Measurements from ENCODE around the gene CCDC93. TPM values are rescaled to one million over a fixed set of nuclear protein-coding genes. Genes with fewer than 3 reads are reported as not detected.
A peak's percentile ranks its signal among the peaks of the same experiment; 100 is the strongest.
"Not testable (repeated sequence)": the region's sequence is repeated elsewhere in the genome, so short reads cannot be mapped to it uniquely, and the experiment has no call there.

The CCDC93 gene
- total RNA-seq, 1 experiment from 2014 or later: 34.7 TPM

- no peaks in the 10 kb centered on the region for H3K4me1 Mint-ChIP-seq (ENCODE audit: low read depth, unreplicated experiment)
- Histone ChIP-seq H3K4me1 (peaks cover 4% of the 10 kb centered on the region; the same call in 1 of the 2 replicates), H3K9me3 (no peaks in the 10 kb centered on the region), H3K4me3 (ENCODE audit: low read depth, low read length) (no peak overlapping the region), H3K36me3 (ENCODE audit: control insufficient read depth, insufficient read depth, low read length) (no peaks in the 10 kb centered on the region), H3K27me3 (replicated peaks; ENCODE audit: control insufficient read depth, insufficient read depth, low read length) (no peaks in the 10 kb centered on the region)
- H3K36me3 Mint-ChIP-seq (ENCODE audit: insufficient read depth, unreplicated experiment): no peaks in the 10 kb centered on the region
- peaks cover 9% of the 10 kb centered on the region for H3K27me3 Mint-ChIP-seq (ENCODE audit: insufficient read depth, unreplicated experiment)
- ChIA-PET CTCF (no interaction called here), POLR2A (no interaction called here)
- BruUV-seq (replicated peaks): no TSS peak
- H3K9me3 Mint-ChIP-seq (ENCODE audit: unreplicated experiment): no peaks in the 10 kb centered on the region
- no peak for DNase-seq
- H3K4me3 Mint-ChIP-seq (ENCODE audit: unreplicated experiment): no peak overlapping the region
- H3K27ac Mint-ChIP-seq (ENCODE audit: unreplicated experiment): no peak overlapping the region
- TF ChIP-seq CTCF (IDR thresholded peaks at IDR 0.05; ENCODE audit: insufficient read depth in 1 of 2, low read depth in 1 of 2, low read length in 1 of 2, severe bottlenecking in 1 of 2, unreplicated experiment in 1 of 2): no peak
- intact Hi-C loops (cut with micrococcal nuclease; ENCODE audit: unreplicated experiment): no loop called here
Observed at GRCh38 chr2:118016911-118017310, 3.0 kb upstream of the CCDC93 start.

GRCh38 chr2:118015761-118016160, 1.9 kb upstream of the CCDC93 start:
- peak overlapping the region; percentile 95 for H3K4me3 Mint-ChIP-seq (ENCODE audit: unreplicated experiment)
- H3K4me1 Mint-ChIP-seq (ENCODE audit: low read depth, unreplicated experiment); H3K27me3 ChIP-seq (replicated peaks; ENCODE audit: control insufficient read depth, insufficient read depth, low read length); H3K27ac Mint-ChIP-seq (ENCODE audit: unreplicated experiment); H3K27me3 Mint-ChIP-seq (ENCODE audit: insufficient read depth, unreplicated experiment); H3K36me3 ChIP-seq (ENCODE audit: control insufficient read depth, insufficient read depth, low read length); CTCF ChIA-PET; H3K9me3 ChIP-seq; BruUV-seq (replicated peaks); H3K9me3 Mint-ChIP-seq (ENCODE audit: unreplicated experiment); H3K36me3 Mint-ChIP-seq (ENCODE audit: insufficient read depth, unreplicated experiment); DNase-seq; H3K4me1 ChIP-seq; H3K4me3 ChIP-seq (ENCODE audit: low read depth, low read length): not testable (repeated sequence)
- intact Hi-C loops (cut with micrococcal nuclease; ENCODE audit: unreplicated experiment): loop anchor here (2.0 kb wide), 1 partner anchor 73 kb away; the partner anchor contains the start of gene INSIG2
- POLR2A ChIA-PET: interaction anchor here (0.7 kb wide), 1 partner anchor 45 kb away, joined by 4 read pairs; no protein-coding TSS in a partner anchor

- ChIA-PET CTCF (interaction anchor here (0.5 to 1.4 kb wide), 3 partner anchors 11 to 1209 kb away, joined by 3 to 15 read pairs (median 4); partner anchors contain the start of gene STEAP3), POLR2A (interaction anchor here (0.6 to 1.1 kb wide), 3 partner anchors 32 to 188 kb away, joined by 3 to 4 read pairs (median 3); no protein-coding TSS in a partner anchor)
- Histone ChIP-seq H3K27me3 (replicated peaks; ENCODE audit: control insufficient read depth, insufficient read depth, low read length) (no peaks in the 10 kb centered on the region), H3K4me3 (ENCODE audit: low read depth, low read length) (peak overlapping the region; percentile 99), H3K4me1 (peaks cover 4% of the 10 kb centered on the region; the same call in 1 of the 2 replicates), H3K36me3 (ENCODE audit: control insufficient read depth, insufficient read depth, low read length) (no peaks in the 10 kb centered on the region), H3K9me3 (no peaks in the 10 kb centered on the region)
- DNase-seq: no peak
- Mint-ChIP-seq H3K27me3 (ENCODE audit: insufficient read depth, unreplicated experiment) (peaks cover 6% of the 10 kb centered on the region), H3K4me1 (ENCODE audit: low read depth, unreplicated experiment) (peaks cover 7% of the 10 kb centered on the region), H3K27ac (ENCODE audit: unreplicated experiment) (peak overlapping the region; percentile 40), H3K9me3 (ENCODE audit: unreplicated experiment) (no peaks in the 10 kb centered on the region), H3K4me3 (ENCODE audit: unreplicated experiment) (peak overlapping the region; percentile 95), H3K36me3 (ENCODE audit: insufficient read depth, unreplicated experiment) (no peaks in the 10 kb centered on the region)
- no peak for TF ChIP-seq CTCF (IDR thresholded peaks at IDR 0.05; ENCODE audit: insufficient read depth in 1 of 2, low read depth in 1 of 2, low read length in 1 of 2, severe bottlenecking in 1 of 2, unreplicated experiment in 1 of 2)
- no TSS peak for BruUV-seq (replicated peaks)
- intact Hi-C loops (cut with micrococcal nuclease; ENCODE audit: unreplicated experiment): loop anchor here (2.0 kb wide), 1 partner anchor 74 kb away; the partner anchor contains the start of gene INSIG2
Observed at GRCh38 chr2:118014492-118014824, 588 bp upstream of the CCDC93 start.
